ENCODE results near the gene GDPD4. TPM values are rescaled to one million over a fixed set of nuclear protein-coding genes. Genes with fewer than 3 reads are reported as not detected.

The GDPD4 gene
- total RNA-seq, 1 donor from 2014 or later: not detected

DNA sequence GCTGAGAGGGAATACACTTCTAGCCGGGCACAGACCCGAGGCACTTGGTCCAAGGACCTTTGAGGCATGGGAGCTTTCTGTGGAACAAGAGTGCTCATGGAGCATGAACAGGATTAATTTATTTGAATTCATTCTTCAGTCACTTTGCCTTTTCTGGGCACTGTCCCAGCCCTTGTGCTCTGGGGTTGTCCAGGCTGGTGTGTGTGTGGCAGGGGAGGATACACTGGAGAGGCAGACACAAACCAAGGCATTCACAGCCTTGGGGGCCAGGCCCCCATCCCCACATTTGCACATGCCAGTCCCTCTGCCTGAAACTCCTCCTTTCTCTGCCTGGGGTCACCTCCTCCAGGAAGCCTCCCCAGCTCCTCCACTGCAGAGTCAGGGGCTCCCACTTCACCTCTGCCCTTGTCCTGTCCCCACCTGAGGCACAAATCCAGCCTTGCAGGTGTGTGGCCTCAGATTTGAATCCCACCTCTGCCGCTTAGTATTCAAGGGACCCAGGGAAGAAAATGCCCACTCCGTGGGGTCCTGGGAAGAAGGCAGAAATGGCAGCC, 118.0 kb downstream of the GDPD4 start:
- Mint-ChIP-seq H3K9me3 (ENCODE audit: unreplicated experiment) (peaks cover under 1% of the 10 kb centered on the region), H3K27ac (ENCODE audit: unreplicated experiment) (no peak overlapping the region), H3K36me3 (ENCODE audit: unreplicated experiment) (no peaks in the 10 kb centered on the region), H3K27me3 (ENCODE audit: unreplicated experiment) (peaks cover 23% of the 10 kb centered on the region), H3K4me1 (ENCODE audit: unreplicated experiment) (no peaks in the 10 kb centered on the region), H3K4me3 (ENCODE audit: unreplicated experiment) (no peak overlapping the region)
- TF ChIP-seq, protein P1, sequence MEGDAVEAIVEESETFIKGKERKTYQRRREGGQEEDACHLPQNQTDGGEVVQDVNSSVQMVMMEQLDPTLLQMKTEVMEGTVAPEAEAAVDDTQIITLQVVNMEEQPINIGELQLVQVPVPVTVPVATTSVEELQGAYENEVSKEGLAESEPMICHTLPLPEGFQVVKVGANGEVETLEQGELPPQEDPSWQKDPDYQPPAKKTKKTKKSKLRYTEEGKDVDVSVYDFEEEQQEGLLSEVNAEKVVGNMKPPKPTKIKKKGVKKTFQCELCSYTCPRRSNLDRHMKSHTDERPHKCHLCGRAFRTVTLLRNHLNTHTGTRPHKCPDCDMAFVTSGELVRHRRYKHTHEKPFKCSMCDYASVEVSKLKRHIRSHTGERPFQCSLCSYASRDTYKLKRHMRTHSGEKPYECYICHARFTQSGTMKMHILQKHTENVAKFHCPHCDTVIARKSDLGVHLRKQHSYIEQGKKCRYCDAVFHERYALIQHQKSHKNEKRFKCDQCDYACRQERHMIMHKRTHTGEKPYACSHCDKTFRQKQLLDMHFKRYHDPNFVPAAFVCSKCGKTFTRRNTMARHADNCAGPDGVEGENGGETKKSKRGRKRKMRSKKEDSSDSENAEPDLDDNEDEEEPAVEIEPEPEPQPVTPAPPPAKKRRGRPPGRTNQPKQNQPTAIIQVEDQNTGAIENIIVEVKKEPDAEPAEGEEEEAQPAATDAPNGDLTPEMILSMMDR (IDR thresholded peaks at IDR 0.05): no peak
- DNase-seq (ENCODE audit: extremely low spot score, unreplicated experiment): no peak

DNA sequence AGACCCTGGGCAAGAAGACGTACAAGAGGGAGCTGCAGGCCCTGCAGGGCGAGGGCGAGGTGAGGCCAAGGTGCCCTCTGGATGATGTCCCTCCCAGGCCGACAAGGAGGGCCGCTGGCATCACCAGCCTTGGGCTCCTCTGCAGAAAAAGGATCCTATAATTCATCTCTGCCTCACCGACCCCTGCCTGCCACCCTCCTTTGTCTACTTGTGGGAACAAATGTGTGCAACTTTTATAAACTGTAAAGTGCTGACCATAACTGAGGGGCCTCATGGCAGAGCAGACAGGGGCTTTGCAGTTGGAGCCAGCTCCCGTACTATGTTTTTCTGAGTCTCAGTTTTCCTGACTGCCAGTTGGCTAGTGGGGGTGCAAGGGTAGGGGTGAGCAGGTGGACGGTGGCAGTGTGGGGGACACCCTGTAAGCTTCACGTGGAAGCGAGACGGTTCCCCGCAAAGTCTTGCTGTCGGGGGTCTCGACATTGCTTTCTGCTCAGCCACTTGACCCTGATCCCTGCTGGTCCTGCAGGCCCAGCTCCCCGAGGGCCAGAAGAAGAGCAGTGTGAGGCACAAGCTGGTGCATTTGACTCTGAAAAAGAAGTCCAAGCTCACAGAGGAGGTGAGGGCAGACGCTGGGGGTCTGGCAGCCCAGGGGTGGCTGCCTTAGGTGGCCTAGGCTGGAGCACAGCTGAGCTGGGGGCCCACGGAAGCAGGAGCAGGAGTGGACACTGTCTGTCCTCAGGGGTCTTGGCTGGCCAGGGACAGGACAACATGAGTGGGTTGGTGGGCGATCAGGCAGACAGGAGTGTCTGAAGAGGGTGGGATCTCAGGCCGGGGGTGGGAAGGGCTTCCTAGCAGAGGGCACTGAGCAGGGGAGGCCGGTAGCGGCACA, 118.7 kb downstream of the GDPD4 start:
- Mint-ChIP-seq H3K4me3 (ENCODE audit: unreplicated experiment) (no peak overlapping the region), H3K4me1 (ENCODE audit: unreplicated experiment) (no peaks in the 10 kb centered on the region), H3K27ac (ENCODE audit: unreplicated experiment) (no peak overlapping the region), H3K27me3 (ENCODE audit: unreplicated experiment) (peaks cover 23% of the 10 kb centered on the region), H3K36me3 (ENCODE audit: unreplicated experiment) (no peaks in the 10 kb centered on the region), H3K9me3 (ENCODE audit: unreplicated experiment) (peaks cover 4% of the 10 kb centered on the region)
- DNase-seq (ENCODE audit: extremely low spot score, unreplicated experiment): no peak
- TF ChIP-seq, protein P1 (IDR thresholded peaks at IDR 0.05): no peak

GRCh38 chr11:77181799-77182541, 119.5 kb downstream of the GDPD4 start:
- Mint-ChIP-seq H3K9me3 (ENCODE audit: unreplicated experiment) (peaks cover 4% of the 10 kb centered on the region), H3K36me3 (ENCODE audit: unreplicated experiment) (no peaks in the 10 kb centered on the region), H3K4me3 (ENCODE audit: unreplicated experiment) (no peak overlapping the region), H3K27ac (ENCODE audit: unreplicated experiment) (no peak overlapping the region), H3K27me3 (ENCODE audit: unreplicated experiment) (peaks cover 23% of the 10 kb centered on the region), H3K4me1 (ENCODE audit: unreplicated experiment) (no peaks in the 10 kb centered on the region)
- TF ChIP-seq, protein P1 (IDR thresholded peaks at IDR 0.05): no peak
- no peak for DNase-seq (ENCODE audit: extremely low spot score, unreplicated experiment)

DNA sequence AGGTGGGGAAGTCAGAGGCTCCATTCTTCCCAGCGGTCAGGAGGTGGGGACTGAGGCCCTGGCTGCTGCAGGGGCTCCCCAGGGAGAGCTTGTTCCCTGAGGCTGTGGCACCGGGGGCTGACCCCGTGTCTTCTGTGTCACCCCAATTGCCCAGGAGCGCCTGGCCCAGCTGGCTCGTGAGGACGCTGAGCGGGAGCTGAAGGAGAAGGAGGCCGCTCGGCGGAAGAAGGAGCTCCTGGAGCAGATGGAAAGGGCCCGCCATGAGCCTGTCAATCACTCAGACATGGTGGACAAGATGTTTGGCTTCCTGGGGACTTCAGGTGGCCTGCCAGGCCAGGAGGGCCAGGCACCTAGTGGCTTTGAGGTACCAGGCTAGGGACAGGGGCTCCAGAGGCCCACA, 120.3 kb downstream of the GDPD4 start:
- no peaks in the 10 kb centered on the region for H3K4me1 Mint-ChIP-seq (ENCODE audit: unreplicated experiment)
- no peak overlapping the region for H3K4me3 Mint-ChIP-seq (ENCODE audit: unreplicated experiment)
- TF ChIP-seq, protein P1 (IDR thresholded peaks at IDR 0.05): no peak
- H3K27ac Mint-ChIP-seq (ENCODE audit: unreplicated experiment): no peak overlapping the region
- H3K9me3 Mint-ChIP-seq (ENCODE audit: unreplicated experiment): peaks cover 4% of the 10 kb centered on the region
- no peaks in the 10 kb centered on the region for H3K36me3 Mint-ChIP-seq (ENCODE audit: unreplicated experiment)
- H3K27me3 Mint-ChIP-seq (ENCODE audit: unreplicated experiment): peaks cover 20% of the 10 kb centered on the region
- no peak for DNase-seq (ENCODE audit: extremely low spot score, unreplicated experiment)

- H3K9me3 Mint-ChIP-seq (ENCODE audit: unreplicated experiment): peaks cover 4% of the 10 kb centered on the region
- no peak overlapping the region for H3K27ac Mint-ChIP-seq (ENCODE audit: unreplicated experiment)
- peaks cover 2% of the 10 kb centered on the region for H3K4me1 Mint-ChIP-seq (ENCODE audit: unreplicated experiment)
- no peak for DNase-seq (ENCODE audit: extremely low spot score, unreplicated experiment)
- TF ChIP-seq, protein P1 (IDR thresholded peaks at IDR 0.05): no peak
- H3K36me3 Mint-ChIP-seq (ENCODE audit: unreplicated experiment): no peaks in the 10 kb centered on the region
- no peak overlapping the region for H3K4me3 Mint-ChIP-seq (ENCODE audit: unreplicated experiment)
- H3K27me3 Mint-ChIP-seq (ENCODE audit: unreplicated experiment): peaks cover 14% of the 10 kb centered on the region
These were observed 121.1 kb downstream of the GDPD4 start for GRCh38 chr11:77180346-77180745.
